HepG2 (cell line): ENCODE results near the gene SRRT. TPM values are rescaled to one million over a fixed set of nuclear protein-coding genes. Genes with fewer than 3 reads are reported as not detected.

ENCODE experiments used
- ATAC-seq: fragments of 200-7000 bp; cut with Tn5 transposase; 3 replicates; pipeline ENCODE4 v1.9.1; 2020; ENCODE audit warnings: mild to moderate bottlenecking, moderate library complexity
- BruUV-seq: library from RNA; stranded (reverse); fragments of 400-500 nt; replicated peaks from 2 replicates; lab custom pipeline; 2021; lab: Mats Ljungman, UMichigan
- CTCF ChIA-PET: fragments of 300-600 bp; formaldehyde crosslinking; extraction: SDS; loops from one replicate; lab custom pipeline; 2021; ENCODE audit warnings: low total read pairs, inconsistent platforms, low intra/inter-chr PET ratio; lab: Yijun Ruan, JAX
- POLR2A ChIA-PET: fragments of 350-600 bp; sonication (Branson Sonifier 250); formaldehyde crosslinking; loops from one replicate; lab custom pipeline; 2020; ENCODE audit warnings: antibody characterized with exemption, inconsistent platforms; lab: Yijun Ruan, JAX
- DNase-seq: peaks from one replicate; pipeline ENCODE4 v3.0.0-alpha.2; 2015; ENCODE audit warnings: low spot score
- FAIRE-seq: peaks from 3 replicates; lab custom pipeline; 2011; peaks lifted over from hg19 to GRCh38; lab: Jason Lieb, UNC
- H2AFZ ChIP-seq: one replicate; pipeline ENCODE4 v1.6.1; 2011; ENCODE audit warnings: low read length, inconsistent platforms
- H3K27ac ChIP-seq: fragments of 300-600 bp; 3 replicates; pipeline ENCODE4 v1.8.0; 2011; ENCODE audit warnings: mixed run types, mild to moderate bottlenecking, mixed read lengths, low read length, inconsistent platforms; ENCODE audit not compliant: insufficient read depth; ENCODE audit errors: extremely low read length
- H3K27me3 ChIP-seq, 2 experiments: fragments of 200-600 bp in 1 of 2; 2 replicates in 1 of 2; 3 replicates in 1 of 2; pipeline versions ENCODE4 v1.6.0 to v1.8.0; 2011; ENCODE audit warnings: low read length in 2 of 2, mild to moderate bottlenecking in 2 of 2, moderate library complexity in 2 of 2, inconsistent platforms in 1 of 2; ENCODE audit not compliant: insufficient read depth in 2 of 2, control insufficient read depth in 1 of 2
- H3K36me3 ChIP-seq, 2 experiments: fragments of 200-600 bp in 1 of 2; replicated peaks in 1 of 2; 2 replicates in 1 of 2; 3 replicates in 1 of 2; pipeline versions ENCODE4 v1.5.1 to v1.8.0; 2011; ENCODE audit warnings: low read length in 2 of 2, inconsistent platforms in 1 of 2; ENCODE audit not compliant: insufficient read depth in 2 of 2, control insufficient read depth in 1 of 2
- H3K4me1 ChIP-seq: 2 replicates; pipeline ENCODE4 v1.5.1; 2012; ENCODE audit warnings: low read length, inconsistent platforms; ENCODE audit not compliant: insufficient read depth
- H3K4me2 ChIP-seq: 2 replicates; pipeline ENCODE4 v1.6.0; 2011; ENCODE audit warnings: low read depth, low read length, inconsistent platforms
- H3K4me3 ChIP-seq, 3 experiments: fragments of 200-600 bp in 1 of 3; sonication (generic), shearing (Covaris generic) in 1 of 3; replicated peaks in 1 of 3; 2 replicates each; pipeline ENCODE4 v1.5.1; 2011 to 2016; ENCODE audit warnings: low read length in 3 of 3, inconsistent platforms in 2 of 3, low read depth in 2 of 3, mild to moderate bottlenecking in 2 of 3, control low read depth in 1 of 3, mixed read lengths in 1 of 3; ENCODE audit not compliant: insufficient read depth in 1 of 3
- H3K79me2 ChIP-seq: one replicate; pipeline ENCODE4 v1.6.1; 2011; ENCODE audit warnings: low read length, inconsistent platforms; ENCODE audit not compliant: insufficient read depth
- H3K9ac ChIP-seq: 2 replicates; pipeline ENCODE4 v1.6.0; 2011; ENCODE audit warnings: mild to moderate bottlenecking, low read depth, low read length, inconsistent platforms; ENCODE audit not compliant: insufficient read depth
- H3K9me3 ChIP-seq: 2 replicates; pipeline ENCODE4 v1.5.1; 2012; ENCODE audit warnings: mild to moderate bottlenecking, low read length
- H4K20me1 ChIP-seq: 2 replicates; pipeline ENCODE4 v1.6.0; 2011; ENCODE audit warnings: inconsistent platforms, mild to moderate bottlenecking, low read length, moderate library complexity; ENCODE audit not compliant: insufficient read depth
- DNMT1 ChIP-seq: sonication (generic); formaldehyde crosslinking; IDR thresholded peaks from 2 replicates; pipeline ENCODE4 v1.5.1; 2020; ENCODE audit warnings: mild to moderate bottlenecking, missing genetic modification reagents
- FOXC1 ChIP-seq: sonication (generic); formaldehyde crosslinking; IDR thresholded peaks from 2 replicates; pipeline ENCODE4 v1.8.0; 2022; ENCODE audit warnings: mild to moderate bottlenecking, missing genetic modification reagents, borderline replicate concordance
- GFI1 ChIP-seq: sonication (generic); formaldehyde crosslinking; IDR thresholded peaks from 2 replicates; pipeline ENCODE4 v1.5.0; 2020; ENCODE audit warnings: missing genetic modification reagents, mild to moderate bottlenecking, borderline replicate concordance
- KDM6A ChIP-seq: IDR thresholded peaks from 2 replicates; pipeline ENCODE4 v1.6.1; 2016; ENCODE audit warnings: low read depth
- PTBP1 ChIP-seq: fragments of 200-400 bp; formaldehyde crosslinking; IDR thresholded peaks from 2 replicates; pipeline ENCODE4 v1.6.1; 2018; ENCODE audit warnings: low read length, low read depth; ENCODE audit not compliant: poor library complexity, severe bottlenecking
- RARG ChIP-seq: sonication (generic); formaldehyde crosslinking; IDR thresholded peaks from 2 replicates; pipeline ENCODE4 v1.4.0; 2020; ENCODE audit warnings: low read depth, mild to moderate bottlenecking, missing genetic modification reagents
- SOX6 ChIP-seq, 2 experiments: fragments of 450-650 bp in 1 of 2; sonication (generic) in 1 of 2; formaldehyde crosslinking in 1 of 2; IDR thresholded peaks; 2 replicates each; pipeline versions ENCODE4 v1.4.0 to v1.6.1; 2017 to 2020; ENCODE audit warnings: antibody characterized with exemption in 1 of 2, mild to moderate bottlenecking in 1 of 2, missing genetic modification reagents in 1 of 2
- ZMYM4 ChIP-seq: sonication (generic); formaldehyde crosslinking; IDR thresholded peaks from 2 replicates; pipeline ENCODE4 v1.8.1; 2023; ENCODE audit warnings: mild to moderate bottlenecking, missing genetic modification reagents
- ZNF136 ChIP-seq: sonication (generic); formaldehyde crosslinking; IDR thresholded peaks from 2 replicates; pipeline ENCODE4 v1.8.1; 2022; ENCODE audit warnings: low read depth, mild to moderate bottlenecking, moderate library complexity, missing genetic modification reagents
- ZNF180 ChIP-seq: sonication (generic); formaldehyde crosslinking; IDR thresholded peaks from 2 replicates; pipeline ENCODE4 v1.4.0; 2020; ENCODE audit warnings: low read depth, missing genetic modification reagents, borderline replicate concordance
- ZNF589 ChIP-seq: sonication (generic); formaldehyde crosslinking; conservative IDR thresholded peaks from 2 replicates; pipeline ENCODE4 v1.8.0; 2022; ENCODE audit warnings: mild to moderate bottlenecking, moderate library complexity, missing genetic modification reagents
- ZNF841 ChIP-seq: sonication (generic); formaldehyde crosslinking; IDR thresholded peaks from 2 replicates; pipeline ENCODE4 v1.8.1; 2023; ENCODE audit warnings: missing genetic modification reagents, borderline replicate concordance
- WGBS: methylation state at CpG from one replicate; pipeline ENCODE4 v1.1.6; 2017; ENCODE audit warnings: low lambda C conversion rate; 5-methylcytosine and 5-hydroxymethylcytosine counted together
- in situ Hi-C: cut with HindIII; loops from 2 replicates; pipeline ENCODE4 v1.10.0; 2017; ENCODE audit warnings: low pct_unique_long_range_greater_than_20kb; ENCODE audit not compliant: extremely low pct_ligation_motif_present
- intact Hi-C: fragments of 100-400 bp; cut with micrococcal nuclease; formaldehyde crosslinking; loops from one replicate; pipeline ENCODE4 v1.10.0; 2022; ENCODE audit not compliant: unreplicated experiment
- polyA plus RNA-seq, 8 experiments: library from polyadenylated mRNA; depleted of rRNA in 3 of 8; stranded (reverse) in 7 of 8; unstranded in 1 of 8; fragments of >200 nt; fragmentation: Illumina TruSeq in 4 of 8; extraction: Trizol in 4 of 8; gene quantifications; 2 replicates each; pipeline versions ENCODE4 v1.2.1 to v1.2.3, GENCODE V29; 2011 to 2016; ENCODE audit warnings: low read depth in 4 of 8, missing spikeins in 1 of 8, mixed read lengths in 1 of 8; ENCODE audit not compliant: insufficient read depth in 1 of 8
- total RNA-seq, 5 experiments: library from RNA; depleted of rRNA; stranded (reverse); fragments of >200 nt; fragmentation: Illumina TruSeq; extraction: Trizol; gene quantifications; 2 replicates each; pipeline ENCODE4 v1.2.3, GENCODE V29; 2016; ENCODE audit warnings: low read depth in 1 of 5
- TF ChIP-seq, protein P1 (sequence below): sonication (generic); formaldehyde crosslinking; IDR thresholded peaks from 2 replicates; pipeline ENCODE4 v1.8.0; 2023; ENCODE audit warnings: mild to moderate bottlenecking, missing genetic modification reagents

SRRT gene
- total and polyA plus RNA-seq, 2 of the 13 experiments (the other 11 are each of a cell fraction or from before 2014, with no cell fraction given) = 26.2 to 106 TPM

DNA sequence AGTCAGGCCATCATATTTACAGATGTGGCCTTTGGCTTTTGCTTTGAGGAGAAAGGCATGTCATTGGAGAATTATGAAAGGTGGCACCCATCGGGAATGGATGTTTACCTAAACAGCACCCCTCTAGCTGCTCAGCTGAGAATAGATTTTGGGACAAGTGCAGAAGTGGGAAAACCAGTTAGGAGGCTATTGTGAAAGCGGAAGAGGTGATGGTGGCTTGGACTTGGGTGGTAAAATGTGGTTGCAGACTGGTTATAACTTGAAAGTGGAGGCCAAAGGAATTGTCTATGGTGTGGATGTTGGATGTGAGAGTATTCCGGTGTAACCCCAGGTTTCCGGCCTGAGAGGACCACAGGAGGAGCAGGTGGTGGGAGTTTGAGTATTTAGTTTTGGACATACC lies 27.5 kb upstream of the SRRT start:
- ATAC-seq = no peak
- CTCF ChIA-PET = no interaction called here
- BruUV-seq = no TSS peak

DNA sequence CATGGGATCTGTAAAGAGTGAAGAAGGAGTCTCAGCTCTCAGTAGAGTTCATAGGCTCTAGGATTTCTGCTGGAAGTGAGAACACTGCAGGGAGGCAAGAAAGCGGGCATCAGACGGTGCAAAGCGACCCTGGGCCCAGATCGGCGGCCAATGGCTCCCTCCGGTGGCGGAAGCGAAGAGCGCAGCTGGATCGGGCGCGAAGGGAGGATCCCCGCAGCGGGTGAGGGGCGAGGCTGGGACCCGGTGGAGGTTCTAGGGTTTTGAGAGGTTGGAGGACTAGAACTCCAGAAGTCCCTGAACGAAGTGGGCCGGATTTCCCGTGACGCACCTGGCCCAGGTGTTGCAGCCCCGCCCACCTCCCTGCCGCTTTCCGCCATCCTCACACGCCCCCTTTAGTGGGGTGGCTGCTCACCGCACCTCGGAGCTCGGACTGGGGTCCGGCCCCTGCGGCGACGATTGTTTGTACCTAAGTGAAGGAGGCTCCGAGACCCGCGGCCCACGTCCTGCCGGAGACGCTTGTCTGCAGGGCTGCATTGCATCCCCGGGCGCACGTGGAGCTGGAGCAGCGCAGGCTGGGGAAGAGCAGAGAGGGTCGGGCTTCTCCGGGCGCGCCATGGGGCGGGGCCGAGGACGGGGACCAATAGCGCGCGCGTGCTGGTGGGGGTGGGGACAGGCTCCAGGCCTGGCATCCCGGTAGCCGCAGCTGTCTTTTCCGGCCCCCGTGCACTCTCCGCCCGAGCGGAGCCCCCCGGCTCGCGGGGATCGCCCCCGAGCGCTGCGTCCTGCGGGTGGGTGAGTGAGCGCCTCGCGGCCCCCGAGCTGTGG lies 22.6 kb upstream of the SRRT start, which contains the start of gene SLC12A9:
Gene SLC12A9 (plus strand): TSS at position 666 of the 825 bp plus-strand sequence. CDS start 1,485 bp downstream, outside the sequence.
- peak; percentile 51 for FAIRE-seq
- in situ Hi-C loops (loop anchor here (10.0 kb wide), 2 partner anchors 57 to 147 kb away; partner anchors contain the start of gene POP7), intact Hi-C loops (loop anchor here (1.0 kb wide), 1 partner anchor 53 kb away; no protein-coding TSS in a partner anchor)
- ChIA-PET POLR2A (interaction anchor here (0.5 to 4.8 kb wide), 16 partner anchors 16 to 471 kb away, joined by 3 to 66 read pairs (median 6); partner anchors contain the start of genes EPHB4, MOGAT3, POP7 and SRRT), CTCF (interaction anchor here (1.1 to 2.6 kb wide), 5 partner anchors 15 to 146 kb away, joined by 3 to 61 read pairs (median 5); partner anchors contain the start of gene POP7)
- H3K36me3 ChIP-seq = no peaks in the 10 kb centered on the region
- peak within 1 kb of the TSS; percentile 69 for H3K9ac ChIP-seq
- peak; percentile 73 for DNase-seq
- no peaks in the 10 kb centered on the region for H3K79me2 ChIP-seq
- BruUV-seq = no TSS peak
- no peaks in the 10 kb centered on the region for H4K20me1 ChIP-seq
- peak within 1 kb of the TSS; percentile 42 for H2AFZ ChIP-seq
- peak within 1 kb of the TSS; percentile 98 for H3K4me2 ChIP-seq
- peak within 1 kb of the TSS; percentile 62 to 87 (median 85) for H3K4me3 ChIP-seq
- H3K9me3 ChIP-seq = no peaks in the 10 kb centered on the region
- ATAC-seq = peak; percentile 99
- no peak within 1 kb of the TSS for H3K27ac ChIP-seq
- no peaks in the 10 kb centered on the region; a peak in 1 of 5 replicates for H3K27me3 ChIP-seq
- WGBS = 1% methylated on average over 14 of the region's 71 CpGs
- H3K4me1 ChIP-seq = peaks cover 23% of the 10 kb centered on the region
- TF ChIP-seq ZNF589 (CRISPR knock-in tag) (no peak), ZNF841 (no peak), SOX6 (IDR thresholded peaks at IDR 0.05) (no peak), SOX6 (CRISPR knock-in tag; IDR thresholded peaks at IDR 0.05) (peak; percentile 20; the same call in 1 of the 2 replicates), ZNF180 (no peak), GFI1 (CRISPR knock-in tag) (peak; percentile 68; the same call in 1 of the 2 replicates), ZNF136 (0 out of 2 replicates have a peak, but pooled peaks have one; percentile 65), FOXC1 (peak; percentile 58; the same call in 1 of the 2 replicates), DNMT1 (CRISPR knock-in tag) (no peak), ZMYM4 (CRISPR knock-in tag) (no peak), KDM6A (CRISPR knock-in tag) (no peak), RARG (CRISPR knock-in tag) (no peak)
- TF ChIP-seq, protein P1, sequence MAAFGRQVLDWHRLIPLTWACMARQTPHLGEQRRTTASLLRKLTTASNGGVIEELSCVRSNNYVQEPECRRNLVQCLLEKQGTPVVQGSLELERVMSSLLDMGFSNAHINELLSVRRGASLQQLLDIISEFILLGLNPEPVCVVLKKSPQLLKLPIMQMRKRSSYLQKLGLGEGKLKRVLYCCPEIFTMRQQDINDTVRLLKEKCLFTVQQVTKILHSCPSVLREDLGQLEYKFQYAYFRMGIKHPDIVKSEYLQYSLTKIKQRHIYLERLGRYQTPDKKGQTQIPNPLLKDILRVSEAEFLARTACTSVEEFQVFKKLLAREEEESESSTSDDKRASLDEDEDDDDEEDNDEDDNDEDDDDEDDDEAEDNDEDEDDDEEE (CRISPR knock-in tag) = no peak

More for the DNA sequence above, 27.5 kb upstream of the SRRT start:
- Histone ChIP-seq H3K27me3 (no peaks in the 10 kb centered on the region), H3K4me2 (no peak overlapping the region), H2AFZ (no peak overlapping the region), H3K9ac (no peak overlapping the region), H3K4me3 (no peak overlapping the region), H3K9me3 (no peaks in the 10 kb centered on the region), H4K20me1 (no peaks in the 10 kb centered on the region), H3K4me1 (peaks cover 14% of the 10 kb centered on the region), H3K79me2 (no peaks in the 10 kb centered on the region), H3K36me3 (no peaks in the 10 kb centered on the region), H3K27ac (no peak overlapping the region)
- intact Hi-C loops = no loop called here
- FAIRE-seq (no peak), DNase-seq (no peak)
- TF ChIP-seq SOX6 (IDR thresholded peaks at IDR 0.05) = no peak
- no peak for TF ChIP-seq SOX6 (CRISPR knock-in tag; IDR thresholded peaks at IDR 0.05)
- TF ChIP-seq PTBP1 = no peak
- POLR2A ChIA-PET = no interaction called here
- 93% methylated on average over 4 of the region's 4 CpGs for WGBS
- in situ Hi-C loops = no loop called here
